K562 (cell line): ENCODE results near the gene FAM98C. TPM values are rescaled to one million over a fixed set of nuclear protein-coding genes. Genes with fewer than 3 reads are reported as not detected.

Experiments used
- ATAC-seq: fragments of 200-7000 bp; cut with Tn5 transposase; 3 replicates; pipeline ENCODE4 v1.9.1; 2020; ENCODE audit warnings: moderate library complexity
- BruUV-seq: library from RNA; stranded (reverse); fragments of 400-500 nt; replicated peaks from 2 replicates; lab custom pipeline; 2021; lab: Mats Ljungman, UMichigan
- CTCF ChIA-PET: fragments of 300-600 bp; formaldehyde crosslinking; extraction: SDS; loops from one replicate; lab custom pipeline; 2021; ENCODE audit warnings: low intra/inter-chr PET ratio; lab: Yijun Ruan, JAX
- POLR2A ChIA-PET: fragments of 300-600, 350-650 bp; sonication (Branson Sonifier 250); formaldehyde crosslinking; extraction: SDS; loops from one replicate; lab custom pipeline; 2021; ENCODE audit warnings: antibody characterized with exemption, inconsistent platforms; lab: Yijun Ruan, JAX
- DNase-seq, 4 experiments: peaks; one replicate each; pipeline versions ENCODE4 v3.0.0 to v3.0.0-alpha.2; 2011 to 2018; ENCODE audit warnings: low spot score in 3 of 4, mixed read lengths in 3 of 4; ENCODE audit errors: extremely low read depth in 1 of 4
- FAIRE-seq: peaks from 2 replicates; lab custom pipeline; 2011; peaks lifted over from hg19 to GRCh38; lab: Jason Lieb, UNC
- H2AFZ ChIP-seq: 2 replicates; pipeline ENCODE4 v1.6.0; 2011; ENCODE audit warnings: low read depth, low read length, control low read depth, inconsistent platforms
- H3K27ac ChIP-seq: fragments of 200-600 bp; 3 replicates; pipeline ENCODE4 v1.8.0; 2011; ENCODE audit warnings: low read depth, mild to moderate bottlenecking, control low read depth, inconsistent platforms, low read length, moderate library complexity, mixed read lengths; ENCODE audit errors: extremely low read depth
- H3K27me3 ChIP-seq, 2 experiments: fragments of 300-600 bp in 1 of 2; 2 replicates in 1 of 2; 3 replicates in 1 of 2; pipeline versions ENCODE4 v1.6.0 to v1.8.0; 2011; ENCODE audit warnings: inconsistent platforms in 2 of 2, low read length in 2 of 2, mild to moderate bottlenecking in 1 of 2, mixed read lengths in 1 of 2, moderate library complexity in 1 of 2; ENCODE audit not compliant: control insufficient read depth in 2 of 2, insufficient read depth in 2 of 2
- H3K36me3 ChIP-seq: fragments of 300-600 bp; 3 replicates; pipeline ENCODE4 v1.8.0; 2011; ENCODE audit warnings: mild to moderate bottlenecking, low read length, inconsistent platforms; ENCODE audit not compliant: control insufficient read depth, insufficient read depth
- H3K4me1 ChIP-seq, 2 experiments: fragments of 200-600 bp in 1 of 2; replicated peaks in 1 of 2; 2 replicates in 1 of 2; 3 replicates in 1 of 2; pipeline versions ENCODE4 v1.5.1 to v1.8.0; 2011; ENCODE audit warnings: inconsistent platforms in 2 of 2, low read length in 2 of 2, mild to moderate bottlenecking in 1 of 2, mixed read lengths in 1 of 2, moderate library complexity in 1 of 2; ENCODE audit not compliant: control insufficient read depth in 2 of 2, insufficient read depth in 2 of 2
- H3K4me2 ChIP-seq: 2 replicates; pipeline ENCODE4 v1.6.1; 2011; ENCODE audit warnings: low read length, control low read depth, inconsistent platforms, mixed read lengths; ENCODE audit not compliant: insufficient read depth
- H3K4me3 ChIP-seq: fragments of 200-600 bp; sonication (generic), shearing (Covaris generic); 2 replicates; pipeline ENCODE4 v1.5.1; 2016; ENCODE audit warnings: control low read depth, inconsistent platforms
- H3K79me2 ChIP-seq: fragments of 200-600 bp; 3 replicates; pipeline ENCODE4 v1.8.0; 2011; ENCODE audit warnings: low read length, inconsistent platforms; ENCODE audit not compliant: control insufficient read depth, insufficient read depth
- H3K9ac ChIP-seq, 2 experiments: 2 replicates each; pipeline versions ENCODE4 v1.6.0 to v1.6.1; 2011; ENCODE audit warnings: low read depth in 2 of 2, low read length in 2 of 2, control low read depth in 1 of 2, inconsistent platforms in 1 of 2, mild to moderate bottlenecking in 1 of 2, mixed read lengths in 1 of 2; ENCODE audit not compliant: insufficient read depth in 1 of 2
- H3K9me1 ChIP-seq: one replicate; pipeline ENCODE4 v1.6.0; 2011; ENCODE audit warnings: inconsistent platforms, mild to moderate bottlenecking, low read length, moderate library complexity; ENCODE audit not compliant: control insufficient read depth, insufficient read depth
- H3K9me3 ChIP-seq: replicated peaks from 2 replicates; pipeline ENCODE4 v1.5.1; 2011; ENCODE audit warnings: low read depth, low read length, inconsistent platforms; ENCODE audit not compliant: control insufficient read depth, insufficient read depth
- H4K20me1 ChIP-seq: replicated peaks from 2 replicates; pipeline ENCODE4 v1.6.1; 2011; ENCODE audit warnings: low read length, inconsistent platforms, mixed read lengths; ENCODE audit not compliant: control insufficient read depth, insufficient read depth
- C11orf30 ChIP-seq: fragments of 450-650 bp; IDR thresholded peaks from 2 replicates; pipeline ENCODE4 v1.6.1; 2016; ENCODE audit warnings: low read depth, mild to moderate bottlenecking
- HDAC1 ChIP-seq, 2 experiments: fragments of 450-650 bp; IDR thresholded peaks; 2 replicates each; pipeline ENCODE4 v1.6.1; 2016 to 2017; ENCODE audit warnings: inconsistent platforms in 1 of 2, mild to moderate bottlenecking in 1 of 2, moderate library complexity in 1 of 2
- MLLT1 ChIP-seq, 2 experiments: fragments of 450-650 bp; IDR thresholded peaks; 2 replicates each; pipeline ENCODE4 v1.6.1; 2016
- NCOR1 ChIP-seq: fragments of 450-650 bp; IDR thresholded peaks from 2 replicates; pipeline ENCODE4 v1.6.1; 2016; ENCODE audit warnings: mild to moderate bottlenecking, moderate library complexity
- PBX2 ChIP-seq, 2 experiments: IDR thresholded peaks in 1 of 2; conservative IDR thresholded peaks in 1 of 2; 2 replicates each; pipeline ENCODE4 v1.6.1; 2016; ENCODE audit warnings: low read depth in 2 of 2, mild to moderate bottlenecking in 1 of 2, missing compliant biosample characterization in 1 of 2, missing genetic modification characterization in 1 of 2, moderate library complexity in 1 of 2
- STAT5A ChIP-seq: IDR thresholded peaks from 2 replicates; pipeline ENCODE4 v1.6.1; 2012; ENCODE audit warnings: low read length, inconsistent platforms, borderline replicate concordance
- THRAP3 ChIP-seq: fragments of 450-650 bp; IDR thresholded peaks from 2 replicates; pipeline ENCODE4 v1.6.1; 2016; ENCODE audit warnings: mild to moderate bottlenecking, inconsistent platforms, borderline replicate concordance
- ZNF316 ChIP-seq: fragments of 450-650 bp; IDR thresholded peaks from 2 replicates; pipeline ENCODE4 v1.6.1; 2016
- WGBS: fragments of 100-300 bp; shearing (Covaris generic); methylation state at CpG from one replicate; pipeline ENCODE4 v1.1.6; 2016; ENCODE audit warnings: low coverage, mixed read lengths; ENCODE audit not compliant: insufficient coverage; ENCODE audit errors: missing lambda C conversion rate; 5-methylcytosine and 5-hydroxymethylcytosine counted together
- in situ Hi-C: fragments of 300-500 bp; cut with MboI; formaldehyde crosslinking; loops from 4 replicates; pipeline ENCODE4 v1.15.0; 2018; ENCODE audit warnings: inconsistent platforms, mixed read lengths
- intact Hi-C: fragments of 100-400 bp; cut with micrococcal nuclease; formaldehyde crosslinking; loops from 2 replicates; pipeline ENCODE4 v1.14.2; 2022
- polyA plus RNA-seq, 8 experiments: library from polyadenylated mRNA; depleted of rRNA in 4 of 8; stranded (reverse) in 5 of 8; unstranded in 3 of 8; fragments of >200 nt; fragmentation: Nextera tagmentation in 2 of 8; fragmentation: Illumina TruSeq in 1 of 8; extraction: Ambion mirVana in 2 of 8; extraction: Trizol in 1 of 8; gene quantifications; 2 replicates each; pipeline versions ENCODE4 v1.2.1 to v1.2.3, GENCODE V29; 2011 to 2014; ENCODE audit warnings: inconsistent platforms in 1 of 8, missing spikeins in 1 of 8
- total RNA-seq, 7 experiments: library from RNA; depleted of rRNA in 6 of 7; stranded (reverse); fragments of >200 nt in 6 of 7; fragmentation: Illumina TruSeq in 2 of 7; extraction: Trizol in 2 of 7; gene quantifications; 2 replicates each; pipeline versions ENCODE4 v1.2.1 to v1.2.3, GENCODE V29; 2011 to 2021; ENCODE audit warnings: low replicate concordance in 1 of 7

FAM98C gene
- total and polyA plus RNA-seq, 9 of the 15 experiments (the other 6 are each of a cell fraction or from before 2014, with no cell fraction given) = 1.7 to 43.8 (median 13.7) TPM

DNA sequence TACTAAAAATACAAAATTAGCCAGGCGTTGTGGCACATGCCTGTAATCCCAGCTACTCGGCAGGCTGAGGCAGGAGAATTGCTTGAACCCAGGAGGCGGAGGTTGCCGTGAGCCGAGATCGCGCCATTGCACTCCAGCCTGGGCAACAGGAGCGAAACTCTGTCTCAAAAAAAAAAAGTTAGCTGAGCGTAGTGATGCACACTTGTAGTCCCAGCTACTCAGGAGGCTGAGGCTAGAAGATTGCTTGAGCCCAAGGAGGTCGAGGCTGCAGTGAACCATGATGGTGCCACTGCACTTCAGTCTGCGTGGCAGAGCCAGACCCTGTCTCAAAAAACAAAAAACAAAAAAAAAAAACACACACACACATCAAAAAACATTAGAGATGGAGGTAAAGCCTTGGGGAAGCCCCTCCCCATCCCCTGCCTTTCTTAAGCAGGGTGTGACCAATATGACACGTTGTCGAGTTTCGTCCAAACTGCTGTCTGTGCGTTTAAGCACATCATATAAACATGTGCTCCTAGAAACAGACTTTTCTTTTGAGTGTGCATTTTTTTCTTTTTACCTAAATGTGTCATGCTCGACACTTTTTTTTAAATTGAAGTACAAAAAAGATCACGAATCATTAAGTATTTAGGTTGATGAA lies 24.3 kb downstream of the FAM98C start (continued):
- TF ChIP-seq MLLT1 (IDR thresholded peaks at IDR 0.05) = 0 out of 4 replicates have a peak, but pooled peaks of 1 of the 2 experiments have one; percentile 33
- TF ChIP-seq C11orf30 = peak; percentile 22; the same call in 1 of the 2 replicates
- TF ChIP-seq ZNF316 = peak; percentile 79
- TF ChIP-seq HDAC1 (IDR thresholded peaks at IDR 0.05) = 0 out of 4 replicates have a peak, but pooled peaks of 1 of the 2 experiments have one; percentile 22
- 0 out of 2 replicates have a peak, but pooled peaks have one; percentile 59 for TF ChIP-seq THRAP3

DNA sequence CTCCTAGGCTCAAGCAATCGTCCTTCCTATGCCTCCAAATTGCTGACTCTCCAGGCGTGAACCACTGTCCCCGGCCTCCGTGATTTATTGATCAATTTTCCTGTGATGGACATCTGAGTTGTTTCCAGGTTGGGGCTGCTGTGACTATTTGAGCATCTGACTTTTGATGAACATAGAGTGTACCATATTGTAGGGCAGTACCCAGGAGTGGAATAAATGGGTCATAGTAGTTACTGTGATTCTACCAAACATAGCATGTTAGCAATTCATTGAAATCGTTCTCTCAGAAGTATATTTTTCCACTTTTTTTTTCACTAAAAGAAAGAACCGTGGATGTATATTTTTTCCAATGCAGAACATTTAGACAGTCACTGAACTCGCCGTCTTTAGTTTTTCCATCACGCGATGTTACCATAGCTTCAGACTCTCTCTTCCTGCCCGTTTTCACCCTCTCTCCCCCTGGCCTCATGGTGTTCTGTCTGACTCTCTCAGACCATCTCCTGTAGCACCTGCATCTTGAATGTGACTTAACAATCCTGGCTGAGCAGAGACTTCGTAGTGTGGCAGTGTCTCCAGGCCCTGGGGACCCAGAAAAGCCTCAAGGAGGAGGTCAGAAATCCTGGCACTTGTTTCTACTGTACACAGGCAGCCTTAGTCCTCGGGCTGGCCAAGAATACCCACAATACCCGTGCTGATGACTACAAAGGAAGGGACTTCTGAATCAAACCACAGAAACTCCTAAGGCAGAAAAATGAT lies 26.3 kb downstream of the FAM98C start:
- Histone ChIP-seq H3K9me1 (no peaks in the 10 kb centered on the region), H3K79me2 (peaks cover 8% of the 10 kb centered on the region; the same call in 1 of the 3 replicates), H3K4me3 (no peak overlapping the region), H2AFZ (peak overlapping the region; percentile 29; the same call in 1 of the 2 replicates), H3K27me3 (no peaks in the 10 kb centered on the region), H3K36me3 (no peaks in the 10 kb centered on the region), H3K4me2 (no peak overlapping the region), H3K4me1 (peaks cover 29% of the 10 kb centered on the region in 2 experiments; a peak in 4 of 5 replicates), H3K9ac (no peak overlapping the region; a peak in 1 of 4 replicates), H3K9me3 (no peaks in the 10 kb centered on the region), H4K20me1 (no peaks in the 10 kb centered on the region), H3K27ac (no peak overlapping the region)
- ATAC-seq (no peak), FAIRE-seq (no peak), DNase-seq (no peak)
- ChIA-PET CTCF (no interaction called here), POLR2A (no interaction called here)
- intact Hi-C loops (no loop called here), in situ Hi-C loops (no loop called here)
- WGBS = 47% methylated on average over 11 of the region's 14 CpGs
- no TSS peak for BruUV-seq
- TF ChIP-seq PBX2 (CRISPR knock-in tag; IDR thresholded peaks at IDR 0.05; ENCODE audit: low read depth) = no peak
- TF ChIP-seq PBX2 (tag; conservative IDR thresholded peaks at IDR 0.05; ENCODE audit: low read depth) = 0 out of 2 replicates have a peak, but pooled peaks have one; percentile 13
- no peak for TF ChIP-seq NCOR1
- TF ChIP-seq STAT5A = no peak
- TF ChIP-seq, all 486 proteins: peak for 1
